Trophoblast cell (in vitro differentiated cells and primary cell): Measurements from ENCODE around the gene PALLD.

Experiments
- DNase-seq, 2 donors: peaks; one replicate each; pipeline ENCODE4 v3.0.0-alpha.2; 2016
- H2AFZ ChIP-seq: 2 replicates; pipeline ENCODE4 v1.6.1; 2013; ENCODE audit warnings: low read length, moderate library complexity, mild to moderate bottlenecking; ENCODE audit not compliant: insufficient read depth, poor library complexity
- H2AK5ac ChIP-seq: 2 replicates; pipeline ENCODE4 v1.6.1; 2013; ENCODE audit warnings: mild to moderate bottlenecking, low read length
- H2BK120ac ChIP-seq: 2 replicates; pipeline ENCODE4 v1.6.1; 2013; ENCODE audit warnings: low read length, mild to moderate bottlenecking, moderate library complexity; ENCODE audit not compliant: insufficient read depth, poor library complexity
- H2BK12ac ChIP-seq: 2 replicates; pipeline ENCODE4 v1.6.1; 2013; ENCODE audit warnings: mild to moderate bottlenecking, low read length, moderate library complexity
- H2BK5ac ChIP-seq: 2 replicates; pipeline ENCODE4 v1.6.1; 2013; ENCODE audit warnings: low read length, low read depth, moderate library complexity, mild to moderate bottlenecking; ENCODE audit not compliant: poor library complexity
- H3K14ac ChIP-seq: 2 replicates; pipeline ENCODE4 v1.6.1; 2013; ENCODE audit warnings: mild to moderate bottlenecking, low read length
- H3K18ac ChIP-seq: 2 replicates; pipeline ENCODE4 v1.6.1; 2013; ENCODE audit warnings: mild to moderate bottlenecking, low read length
- H3K23ac ChIP-seq: 2 replicates; pipeline ENCODE4 v1.6.1; 2013; ENCODE audit warnings: low read length
- H3K27ac ChIP-seq: 2 replicates; pipeline ENCODE4 v1.5.1; 2013; ENCODE audit warnings: low read depth, mild to moderate bottlenecking, inconsistent platforms, low read length, moderate library complexity
- H3K27me3 ChIP-seq: 2 replicates; pipeline ENCODE4 v1.6.1; 2013; ENCODE audit warnings: inconsistent platforms, mild to moderate bottlenecking, low read length, moderate library complexity; ENCODE audit not compliant: insufficient read depth
- H3K36me3 ChIP-seq, 2 experiments: 1 replicate in 1 of 2; 2 replicates in 1 of 2; pipeline ENCODE4 v1.6.1; 2013; ENCODE audit warnings: low read length in 2 of 2, mild to moderate bottlenecking in 2 of 2, moderate library complexity in 1 of 2; ENCODE audit not compliant: insufficient read depth in 2 of 2, control insufficient read depth in 1 of 2
- H3K4ac ChIP-seq: 2 replicates; pipeline ENCODE4 v1.6.1; 2013; ENCODE audit warnings: low read depth, mild to moderate bottlenecking, low read length, moderate library complexity
- H3K4me1 ChIP-seq, 2 experiments: 1 replicate in 1 of 2; 2 replicates in 1 of 2; pipeline ENCODE4 v1.6.1; 2013; ENCODE audit warnings: low read length in 2 of 2, mild to moderate bottlenecking in 2 of 2, moderate library complexity in 1 of 2; ENCODE audit not compliant: insufficient read depth in 2 of 2, control insufficient read depth in 1 of 2
- H3K4me2 ChIP-seq: 2 replicates; pipeline ENCODE4 v1.6.1; 2013; ENCODE audit warnings: inconsistent platforms, mild to moderate bottlenecking, low read length, moderate library complexity
- H3K4me3 ChIP-seq: 2 replicates; pipeline ENCODE4 v1.5.1; 2013; ENCODE audit warnings: mild to moderate bottlenecking, low read depth, low read length, inconsistent platforms
- H3K79me1 ChIP-seq: one replicate; pipeline ENCODE4 v1.6.1; 2013; ENCODE audit warnings: low read length
- H3K79me2 ChIP-seq: 2 replicates; pipeline ENCODE4 v1.6.1; 2013; ENCODE audit warnings: low read length, mild to moderate bottlenecking; ENCODE audit not compliant: control insufficient read depth, insufficient read depth, poor library complexity
- H3K9ac ChIP-seq: 2 replicates; pipeline ENCODE4 v1.6.1; 2013; ENCODE audit warnings: mild to moderate bottlenecking, low read length
- H3K9me3 ChIP-seq: 2 replicates; pipeline ENCODE4 v1.6.1; 2013; ENCODE audit warnings: low read depth, mild to moderate bottlenecking, control low read depth, inconsistent platforms, low read length; ENCODE audit not compliant: insufficient read depth
- H4K12ac ChIP-seq: 2 replicates; pipeline ENCODE4 v1.6.1; 2013; ENCODE audit warnings: low read depth, mild to moderate bottlenecking, low read length, moderate library complexity
- H4K8ac ChIP-seq: 2 replicates; pipeline ENCODE4 v1.6.1; 2013; ENCODE audit warnings: low read depth, mild to moderate bottlenecking, low read length, moderate library complexity
- H4K91ac ChIP-seq: one replicate; pipeline ENCODE4 v1.6.1; 2013; ENCODE audit warnings: low read depth, mild to moderate bottlenecking, low read length, moderate library complexity
- WGBS: extraction: QIAGEN DNeasy Blood & Tissue Kit; methylation state at CpG from one replicate; pipeline ENCODE4 v1.1.7; 2013; ENCODE audit warnings: missing lambda C conversion rate; ENCODE audit not compliant: insufficient read length, insufficient coverage; ENCODE audit errors: extremely low coverage; 5-methylcytosine and 5-hydroxymethylcytosine counted together

Gene PALLD

DNA sequence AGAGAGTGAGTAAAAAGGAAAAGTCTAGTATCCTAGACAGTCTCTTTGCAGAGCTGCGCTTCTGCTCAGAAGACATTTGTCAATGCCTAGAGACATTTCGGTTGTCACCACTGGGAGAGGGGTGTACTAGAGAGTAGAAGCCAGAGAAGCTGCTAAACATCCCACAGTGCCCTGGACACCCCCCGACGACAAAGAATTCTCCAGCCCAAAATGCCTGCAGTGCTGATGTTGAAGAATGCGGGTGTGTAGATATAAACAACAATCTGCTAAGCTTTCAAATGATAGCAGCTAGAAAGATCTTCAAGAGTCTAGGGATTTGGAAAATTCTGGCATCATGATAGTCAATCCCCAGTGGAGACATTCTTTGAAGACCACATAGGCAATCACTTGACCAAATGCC is 90.1 kb downstream of the PALLD start:
- Histone ChIP-seq H3K4ac (peak overlapping the region; percentile 64), H3K23ac (no peak overlapping the region), H2AFZ (no peak overlapping the region), H4K91ac (peak overlapping the region; percentile 92), H3K27me3 (no peaks in the 10 kb centered on the region), H2BK12ac (peak overlapping the region; percentile 94), H2BK120ac (peak overlapping the region; percentile 94), H4K8ac (peak overlapping the region; percentile 76), H3K9me3 (no peaks in the 10 kb centered on the region), H2AK5ac (peak overlapping the region; percentile 57), H3K36me3 (no peaks in the 10 kb centered on the region), H3K9ac (no peak overlapping the region), H3K4me2 (peak overlapping the region; percentile 56), H3K14ac (peak overlapping the region; percentile 67), H3K79me1 (peaks cover 28% of the 10 kb centered on the region), H4K12ac (no peak overlapping the region), H3K27ac (peak overlapping the region; percentile 99), H3K79me2 (no peaks in the 10 kb centered on the region), H3K4me1 (peaks cover 21% of the 10 kb centered on the region in 2 experiments), H3K4me3 (no peak overlapping the region), H3K18ac (peak overlapping the region; percentile 61), H2BK5ac (peak overlapping the region; percentile 95)
- DNase-seq, result peak; percentile 13 to 33
- WGBS, result no CpG with 5 or more reads among the region's 5 CpGs

DNA sequence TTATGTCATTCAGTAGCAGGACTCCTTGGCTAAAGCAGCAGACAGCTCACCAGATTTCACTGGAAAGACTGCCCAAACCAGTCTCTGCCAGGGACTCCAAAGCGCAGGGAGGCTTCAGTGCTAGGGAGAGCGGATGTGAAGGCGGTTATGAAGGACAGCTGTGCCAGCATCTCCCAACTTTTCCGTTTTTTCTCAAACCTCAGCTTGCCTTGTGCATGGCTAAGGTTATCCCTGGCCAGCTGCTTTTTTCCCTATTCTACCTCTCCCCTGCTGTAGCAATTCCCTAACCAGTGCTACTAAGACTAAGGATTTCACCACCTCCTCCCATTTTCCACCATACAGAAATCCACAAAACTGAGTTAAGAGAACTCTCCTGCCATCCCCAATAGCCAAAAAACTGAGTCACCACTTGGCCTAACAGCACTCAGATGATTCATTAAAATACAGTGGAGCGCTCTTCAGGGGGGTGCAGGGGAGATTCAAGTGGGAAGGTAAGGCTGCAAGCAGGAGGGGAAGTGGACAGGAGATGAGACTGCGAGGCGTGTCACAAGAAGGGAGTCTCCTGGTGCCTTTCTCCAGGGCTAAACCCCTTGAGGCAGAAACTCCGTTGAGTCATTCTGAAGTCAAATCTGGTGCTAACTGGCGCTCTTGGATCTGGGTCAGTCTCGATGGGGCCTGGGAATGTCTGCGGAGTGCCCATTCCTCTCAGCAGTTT is 90.7 kb downstream of the PALLD start:
- Histone ChIP-seq H3K36me3 (no peaks in the 10 kb centered on the region), H2BK12ac (peak overlapping the region; percentile 97), H3K23ac (no peak overlapping the region), H3K18ac (peak overlapping the region; percentile 57), H2AK5ac (peak overlapping the region; percentile 62), H4K91ac (peak overlapping the region; percentile 86), H2BK120ac (peak overlapping the region; percentile 95), H3K27ac (peak overlapping the region; percentile 99), H3K9me3 (no peaks in the 10 kb centered on the region), H3K4ac (peak overlapping the region; percentile 20), H3K14ac (peak overlapping the region; percentile 66), H3K9ac (no peak overlapping the region), H3K79me1 (peaks cover 28% of the 10 kb centered on the region), H3K27me3 (no peaks in the 10 kb centered on the region), H3K79me2 (no peaks in the 10 kb centered on the region), H3K4me3 (no peak overlapping the region), H3K4me1 (peaks cover 21% of the 10 kb centered on the region in 2 experiments), H4K8ac (peak overlapping the region; percentile 50), H3K4me2 (peak overlapping the region; percentile 56), H2BK5ac (peak overlapping the region; percentile 92), H4K12ac (no peak overlapping the region), H2AFZ (no peak overlapping the region)
- WGBS, result no CpG with 5 or more reads among the region's 11 CpGs
- peak; percentile 83 to 92 for DNase-seq

DNA sequence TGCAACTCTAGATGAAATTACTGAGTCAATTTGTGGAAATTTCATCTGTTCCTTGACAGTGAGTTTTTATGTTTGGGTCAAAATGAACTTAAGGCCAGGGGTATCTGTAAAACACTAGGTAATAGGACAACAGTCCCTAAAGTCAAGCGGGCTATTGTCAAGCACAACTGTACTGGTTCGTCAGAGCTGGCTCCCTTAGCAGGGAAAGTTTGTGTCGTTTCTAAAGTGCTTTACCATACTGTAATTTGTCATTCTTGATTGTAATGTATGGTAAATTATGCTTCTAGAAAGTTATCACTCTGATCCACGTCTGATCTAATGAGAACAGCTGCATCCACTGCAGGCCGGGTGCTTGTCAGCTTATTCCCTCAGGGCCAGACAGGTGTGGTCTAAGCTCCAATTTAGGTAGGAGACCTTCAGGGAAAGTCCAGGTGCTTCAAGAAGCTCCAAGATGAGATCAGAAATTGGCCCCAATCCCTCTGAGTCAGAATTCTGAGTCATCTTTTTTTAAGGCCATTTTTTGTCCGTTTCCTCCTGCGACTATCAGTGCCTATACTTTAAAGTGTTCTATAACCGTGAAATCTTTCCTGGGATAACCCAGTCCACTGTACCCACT is 92.2 kb downstream of the PALLD start:
- no peak overlapping the region for H3K23ac ChIP-seq
- no peak overlapping the region for H3K4me3 ChIP-seq
- H3K9ac ChIP-seq, result no peak overlapping the region

DNA sequence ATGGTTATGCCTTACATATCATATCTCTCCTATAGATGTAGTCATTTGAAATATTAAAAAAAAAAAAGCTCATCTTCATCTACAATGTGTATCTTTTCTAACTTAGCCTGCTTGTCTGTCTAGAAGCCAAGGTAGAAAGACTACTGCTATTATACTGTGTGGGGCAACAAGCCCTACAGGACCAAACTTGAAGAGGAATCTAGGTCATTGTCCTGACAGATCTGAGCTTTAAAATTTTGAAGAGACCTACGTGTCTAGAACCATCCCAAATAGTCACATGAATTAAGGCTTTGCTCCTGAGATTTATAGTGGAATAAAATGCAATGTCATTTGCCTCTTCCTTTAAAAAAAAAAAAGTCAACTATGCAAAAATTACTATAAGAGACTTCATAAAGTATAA is 95.8 kb downstream of the PALLD start:
- H2BK12ac ChIP-seq, result no peak overlapping the region
- H3K27me3 ChIP-seq, result no peaks in the 10 kb centered on the region

More for the DNA sequence above, 92.2 kb downstream of the PALLD start:
- Histone ChIP-seq H2BK120ac (peak overlapping the region; percentile 63), H3K79me1 (peaks cover 28% of the 10 kb centered on the region), H3K27me3 (no peaks in the 10 kb centered on the region), H3K18ac (no peak overlapping the region), H4K12ac (no peak overlapping the region), H3K4me1 (peaks cover 21% of the 10 kb centered on the region in 2 experiments), H3K9me3 (no peaks in the 10 kb centered on the region), H4K8ac (no peak overlapping the region), H3K4ac (no peak overlapping the region), H3K14ac (peak overlapping the region; percentile 62), H2AK5ac (peak overlapping the region; percentile 90), H4K91ac (peak overlapping the region; percentile 74), H3K4me2 (no peak overlapping the region), H2BK12ac (no peak overlapping the region), H3K79me2 (no peaks in the 10 kb centered on the region), H2AFZ (no peak overlapping the region), H3K36me3 (no peaks in the 10 kb centered on the region), H3K27ac (peak overlapping the region; percentile 85), H2BK5ac (peak overlapping the region; percentile 81)
- DNase-seq, result peak; percentile 94 to 96
- WGBS, result no CpG with 5 or more reads among the region's 8 CpGs

More for the DNA sequence above, 95.8 kb downstream of the PALLD start:
- peaks cover 8 to 9% of the 10 kb centered on the region in 2 experiments for H3K4me1 ChIP-seq
- H2AK5ac ChIP-seq, result no peak overlapping the region
- no peak overlapping the region for H3K23ac ChIP-seq
- no peak overlapping the region for H3K4ac ChIP-seq
- H3K9me3 ChIP-seq, result no peaks in the 10 kb centered on the region
- H3K18ac ChIP-seq, result no peak overlapping the region
- no CpG with 5 or more reads among the region's 1 CpG for WGBS
- H4K8ac ChIP-seq, result no peak overlapping the region
- H2BK120ac ChIP-seq, result no peak overlapping the region
- H3K4me3 ChIP-seq, result no peak overlapping the region
- H4K12ac ChIP-seq, result no peak overlapping the region
- H3K36me3 ChIP-seq, result no peaks in the 10 kb centered on the region
- no peak overlapping the region for H2BK5ac ChIP-seq
- no peak overlapping the region for H3K27ac ChIP-seq
- no peaks in the 10 kb centered on the region for H3K79me2 ChIP-seq
- DNase-seq, result no peak
- no peak overlapping the region for H3K4me2 ChIP-seq
- H3K9ac ChIP-seq, result no peak overlapping the region
- H4K91ac ChIP-seq, result no peak overlapping the region
- H2AFZ ChIP-seq, result no peak overlapping the region
- no peak overlapping the region for H3K14ac ChIP-seq
- H3K79me1 ChIP-seq, result peaks cover 12% of the 10 kb centered on the region
